Esophagus muscularis mucosa (tissue), 4 donors: ENCODE measurements around the gene TTLL5. TPM values are rescaled to one million over a fixed set of nuclear protein-coding genes. Genes with fewer than 3 reads are reported as not detected.
A peak's percentile ranks its signal among the peaks of the same experiment; 100 is the strongest.

Experiments used
- DNase-seq: peaks from one replicate; pipeline ENCODE4 v3.0.0-alpha.2; 2017; ENCODE audit errors: extremely low spot score
- H3K27ac ChIP-seq, 4 donors: fragments of 200-600 bp; sonication (generic); replicated peaks in 1 of 4; 1 replicate in 3 of 4; 2 replicates in 1 of 4; pipeline ENCODE4 v1.5.1; 2016 to 2019; ENCODE audit warnings: mild to moderate bottlenecking in 1 of 4
- H3K27me3 ChIP-seq, 4 donors: fragments of 200-600 bp; sonication (generic); one replicate each; pipeline versions ENCODE4 v1.5.1 to v1.6.0; 2016 to 2019
- H3K36me3 ChIP-seq, 4 donors: fragments of 200-600 bp; sonication (generic); one replicate each; pipeline ENCODE4 v1.5.1; 2016 to 2019
- H3K4me1 ChIP-seq, 4 donors: fragments of 200-600 bp; sonication (generic); one replicate each; pipeline ENCODE4 v1.5.1; 2016 to 2019
- H3K4me3 ChIP-seq, 4 donors: fragments of 200-600 bp; sonication (generic); 1 replicate in 2 of 4; 2 replicates in 2 of 4; pipeline ENCODE4 v1.5.1; 2016 to 2019; ENCODE audit warnings: mild to moderate bottlenecking in 4 of 4, moderate library complexity in 1 of 4
- H3K9me3 ChIP-seq, 4 donors: fragments of 200-600 bp; sonication (generic); 1 replicate in 3 of 4; 2 replicates in 1 of 4; pipeline ENCODE4 v1.5.1; 2016 to 2019
- EP300 ChIP-seq: sonication (generic); formaldehyde crosslinking; IDR thresholded peaks from one replicate; pipeline ENCODE4 v1.6.1; 2017; ENCODE audit warnings: antibody characterized with exemption
- POLR2A ChIP-seq: fragments of 450-650 bp; IDR thresholded peaks from one replicate; pipeline ENCODE4 v1.6.1; 2017; ENCODE audit warnings: antibody characterized with exemption, moderate library complexity, mild to moderate bottlenecking, low read depth
- POLR2AphosphoS5 ChIP-seq, 2 donors: sonication (generic); formaldehyde crosslinking; IDR thresholded peaks; one replicate each; pipeline ENCODE4 v1.6.1; 2017; ENCODE audit warnings: antibody characterized with exemption in 2 of 2
- WGBS: methylation state at CpG from one replicate; pipeline ENCODE4 v1.1.5; 2018; 5-methylcytosine and 5-hydroxymethylcytosine counted together
- intact Hi-C: fragments of 100-400 bp; cut with DNase I; formaldehyde crosslinking; loops from one replicate; pipeline ENCODE4 v1.15.1; 2023
- total RNA-seq, 4 donors: library from RNA; depleted of rRNA; stranded (reverse); fragments of >200 nt; gene quantifications; one replicate each; pipeline versions ENCODE4 v1.1.0 to v1.2.1, GENCODE V29; 2016
- TF ChIP-seq, protein P1 (sequence below), 3 experiments: fragments of 200-600 bp in 2 of 3; fragments of 450-650 bp in 1 of 3; sonication (generic) in 2 of 3; IDR thresholded peaks; one replicate each; pipeline ENCODE4 v1.5.1; 2017 to 2019; ENCODE audit warnings: antibody characterized with exemption in 3 of 3, mild to moderate bottlenecking in 2 of 3, moderate library complexity in 1 of 3

Gene TTLL5
- total RNA-seq, 4 donors from 2014 or later: 16.9 to 26.6 (median 21.2) TPM

DNA sequence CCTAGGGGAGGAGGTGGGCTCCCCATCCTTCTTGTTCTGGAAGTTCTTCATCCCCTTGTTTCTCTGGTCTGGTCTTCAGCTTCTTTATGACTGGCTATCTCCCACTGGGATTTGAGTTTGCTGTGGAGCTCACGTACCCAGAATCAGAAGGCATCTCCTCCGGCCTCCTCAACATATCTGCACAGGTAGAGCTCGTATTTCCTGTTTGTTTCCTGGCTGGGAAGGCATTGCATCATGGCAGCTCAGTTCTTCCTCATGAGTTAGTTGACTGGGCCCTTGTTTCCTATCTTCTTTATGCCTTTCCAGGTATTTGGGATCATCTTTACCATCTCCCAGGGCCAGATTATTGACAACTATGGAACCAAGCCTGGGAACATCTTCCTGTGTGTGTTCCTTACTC is 20.2 kb upstream of the TTLL5 start:
- intact Hi-C loops: no loop called here
- H3K36me3 ChIP-seq: peaks cover 0 to 10% (median 0%) of the 10 kb centered on the region in 4 donors
- no peak for TF ChIP-seq EP300
- TF ChIP-seq, protein P1, sequence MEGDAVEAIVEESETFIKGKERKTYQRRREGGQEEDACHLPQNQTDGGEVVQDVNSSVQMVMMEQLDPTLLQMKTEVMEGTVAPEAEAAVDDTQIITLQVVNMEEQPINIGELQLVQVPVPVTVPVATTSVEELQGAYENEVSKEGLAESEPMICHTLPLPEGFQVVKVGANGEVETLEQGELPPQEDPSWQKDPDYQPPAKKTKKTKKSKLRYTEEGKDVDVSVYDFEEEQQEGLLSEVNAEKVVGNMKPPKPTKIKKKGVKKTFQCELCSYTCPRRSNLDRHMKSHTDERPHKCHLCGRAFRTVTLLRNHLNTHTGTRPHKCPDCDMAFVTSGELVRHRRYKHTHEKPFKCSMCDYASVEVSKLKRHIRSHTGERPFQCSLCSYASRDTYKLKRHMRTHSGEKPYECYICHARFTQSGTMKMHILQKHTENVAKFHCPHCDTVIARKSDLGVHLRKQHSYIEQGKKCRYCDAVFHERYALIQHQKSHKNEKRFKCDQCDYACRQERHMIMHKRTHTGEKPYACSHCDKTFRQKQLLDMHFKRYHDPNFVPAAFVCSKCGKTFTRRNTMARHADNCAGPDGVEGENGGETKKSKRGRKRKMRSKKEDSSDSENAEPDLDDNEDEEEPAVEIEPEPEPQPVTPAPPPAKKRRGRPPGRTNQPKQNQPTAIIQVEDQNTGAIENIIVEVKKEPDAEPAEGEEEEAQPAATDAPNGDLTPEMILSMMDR (IDR thresholded peaks at IDR 0.05): no peak
- TF ChIP-seq POLR2AphosphoS5 (IDR thresholded peaks at IDR 0.05): no peak
- no peak for TF ChIP-seq POLR2A
- H3K9me3 ChIP-seq: no peaks in the 10 kb centered on the region
- no peaks in the 10 kb centered on the region for H3K4me1 ChIP-seq
- WGBS: 94% methylated on average over 3 of the region's 3 CpGs
- H3K27me3 ChIP-seq: no peaks in the 10 kb centered on the region
- H3K27ac ChIP-seq: no peak overlapping the region
- DNase-seq: no peak
- H3K4me3 ChIP-seq: no peak overlapping the region

DNA sequence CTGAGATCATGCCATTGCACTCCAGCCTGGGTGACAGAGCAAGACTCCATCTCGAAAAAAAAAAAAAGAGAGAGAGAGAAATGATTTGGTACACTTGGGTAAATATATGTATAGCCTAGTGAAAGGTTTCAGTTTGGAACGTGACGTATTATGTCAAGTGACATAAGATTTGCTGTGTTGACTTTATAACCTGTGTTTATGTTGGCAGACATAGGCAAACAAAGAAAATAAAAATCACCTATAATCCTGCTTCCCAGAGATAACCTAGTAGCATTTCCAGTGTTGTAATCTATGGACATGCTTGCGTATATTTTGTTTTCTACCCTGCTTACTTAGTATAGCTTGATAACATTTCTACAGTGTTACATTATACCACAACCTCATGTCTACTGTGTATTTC is 17.1 kb upstream of the TTLL5 start:
- WGBS: 65% methylated on average over 4 of the region's 4 CpGs
- intact Hi-C loops: no loop called here
- peaks cover 11 to 18% (median 16%) of the 10 kb centered on the region in 4 donors for H3K4me1 ChIP-seq
- TF ChIP-seq, protein P1 (IDR thresholded peaks at IDR 0.05): no peak
- TF ChIP-seq POLR2A: no peak
- TF ChIP-seq POLR2AphosphoS5 (IDR thresholded peaks at IDR 0.05): no peak
- TF ChIP-seq EP300: no peak
- no peaks in the 10 kb centered on the region for H3K9me3 ChIP-seq
- no peak for DNase-seq
- no peaks in the 10 kb centered on the region for H3K27me3 ChIP-seq
- H3K27ac ChIP-seq: no peak overlapping the region
- no peak overlapping the region for H3K4me3 ChIP-seq
- H3K36me3 ChIP-seq: peaks cover 0 to 20% (median 0%) of the 10 kb centered on the region in 4 donors

DNA sequence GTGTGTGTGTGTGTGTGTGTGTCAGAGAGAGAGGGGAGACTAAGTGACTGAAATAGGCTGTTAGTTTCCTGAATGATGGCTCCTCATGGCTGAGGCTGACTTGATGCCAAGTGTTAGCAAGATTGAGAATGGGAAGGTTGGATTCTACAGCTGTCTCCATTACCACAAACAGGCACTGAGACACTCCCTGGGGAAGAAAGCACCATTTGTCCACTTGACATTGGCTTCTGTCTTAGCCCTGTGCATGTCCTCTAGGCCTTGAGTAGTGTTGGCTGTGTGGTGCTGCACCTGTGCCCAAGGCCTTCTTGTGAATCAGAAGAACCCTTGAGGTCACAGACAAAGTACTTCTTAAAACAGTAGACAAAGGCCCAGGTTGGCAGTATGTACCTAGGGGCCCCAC is 16.0 kb upstream of the TTLL5 start:
- Histone ChIP-seq H3K4me1 (peaks cover 13 to 19% (median 17%) of the 10 kb centered on the region in 4 donors), H3K9me3 (no peaks in the 10 kb centered on the region), H3K27ac (no peak overlapping the region), H3K4me3 (no peak overlapping the region), H3K27me3 (no peaks in the 10 kb centered on the region), H3K36me3 (peaks cover 0 to 30% (median 6%) of the 10 kb centered on the region in 4 donors)
- DNase-seq: no peak
- no peak for TF ChIP-seq EP300
- TF ChIP-seq, protein P1 (IDR thresholded peaks at IDR 0.05): no peak
- TF ChIP-seq POLR2AphosphoS5 (IDR thresholded peaks at IDR 0.05): no peak
- no peak for TF ChIP-seq POLR2A
- intact Hi-C loops: no loop called here

DNA sequence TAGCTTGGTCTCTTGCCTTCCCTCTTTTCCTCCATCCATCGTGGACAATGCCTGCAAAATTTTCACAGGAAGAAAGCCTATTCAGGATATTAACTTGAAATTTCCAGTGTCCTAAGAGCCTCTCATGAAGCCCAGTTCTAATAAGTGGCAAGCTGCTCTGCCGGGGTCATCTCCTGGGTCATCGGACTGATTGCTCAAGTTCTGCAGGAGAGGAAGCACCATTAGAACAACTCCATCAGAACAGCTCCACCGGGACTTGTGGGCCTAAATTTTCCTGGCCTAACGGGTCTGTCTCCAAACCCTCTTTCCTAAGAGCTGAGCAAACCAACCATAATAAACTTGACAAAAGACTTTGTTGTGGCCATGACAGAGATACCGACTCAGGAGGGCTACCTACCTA is 14.3 kb upstream of the TTLL5 start:
- WGBS: 87% methylated on average over 6 of the region's 6 CpGs
- H3K9me3 ChIP-seq: no peaks in the 10 kb centered on the region
- H3K4me1 ChIP-seq: peaks cover 13 to 19% (median 17%) of the 10 kb centered on the region in 4 donors

DNA sequence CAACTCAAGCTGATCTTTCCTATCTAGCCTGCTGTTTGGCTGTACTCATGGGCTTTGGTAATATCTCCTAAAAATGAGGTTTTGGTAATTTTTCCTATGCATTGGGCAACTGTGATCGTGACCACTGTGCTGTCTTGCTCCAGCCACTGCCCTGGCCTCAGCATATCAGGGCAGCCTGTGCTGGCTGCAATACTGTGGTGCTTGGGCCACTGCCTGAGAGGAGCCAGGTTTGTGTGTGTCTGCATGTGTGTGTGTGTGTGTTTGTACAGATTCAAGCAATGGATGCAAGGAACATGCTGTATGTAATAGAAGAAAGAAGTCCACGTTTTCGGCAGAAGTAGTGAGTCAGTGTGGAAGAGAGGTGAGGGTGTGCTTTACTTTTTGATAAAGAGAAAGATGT is 13.4 kb upstream of the TTLL5 start:
- Histone ChIP-seq H3K4me3 (no peak overlapping the region), H3K4me1 (peaks cover 13 to 19% (median 17%) of the 10 kb centered on the region in 4 donors), H3K27ac (peak overlapping the region in 2 of 4 donors; percentile 7 to 13), H3K9me3 (no peaks in the 10 kb centered on the region), H3K27me3 (no peaks in the 10 kb centered on the region), H3K36me3 (peaks cover 17 to 45% (median 29%) of the 10 kb centered on the region in 4 donors)
- DNase-seq: no peak
- WGBS: 75% methylated on average over 3 of the region's 3 CpGs
- intact Hi-C loops: no loop called here
- TF ChIP-seq POLR2AphosphoS5 (IDR thresholded peaks at IDR 0.05) (no peak), EP300 (no peak), POLR2A (no peak)
- TF ChIP-seq, protein P1 (IDR thresholded peaks at IDR 0.05): no peak

More for the DNA sequence above, 14.3 kb upstream of the TTLL5 start:
- Histone ChIP-seq H3K4me3 (no peak overlapping the region), H3K27me3 (no peaks in the 10 kb centered on the region), H3K36me3 (peaks cover 16 to 42% (median 23%) of the 10 kb centered on the region in 4 donors), H3K27ac (no peak overlapping the region)
- TF ChIP-seq POLR2A (no peak), EP300 (no peak), POLR2AphosphoS5 (IDR thresholded peaks at IDR 0.05) (no peak)
- DNase-seq: no peak
- intact Hi-C loops: no loop called here
